ENCODE measurements around the gene DRAP1. TPM values are rescaled to one million over a fixed set of nuclear protein-coding genes. Genes with fewer than 3 reads are reported as not detected.
A peak's percentile ranks its signal among the peaks of the same experiment; 100 is the strongest.

Gene DRAP1
- polyA plus RNA-seq, 2 of the 4 experiments (the other 2 are of a cell fraction) = 73.7 to 143 TPM

DNA sequence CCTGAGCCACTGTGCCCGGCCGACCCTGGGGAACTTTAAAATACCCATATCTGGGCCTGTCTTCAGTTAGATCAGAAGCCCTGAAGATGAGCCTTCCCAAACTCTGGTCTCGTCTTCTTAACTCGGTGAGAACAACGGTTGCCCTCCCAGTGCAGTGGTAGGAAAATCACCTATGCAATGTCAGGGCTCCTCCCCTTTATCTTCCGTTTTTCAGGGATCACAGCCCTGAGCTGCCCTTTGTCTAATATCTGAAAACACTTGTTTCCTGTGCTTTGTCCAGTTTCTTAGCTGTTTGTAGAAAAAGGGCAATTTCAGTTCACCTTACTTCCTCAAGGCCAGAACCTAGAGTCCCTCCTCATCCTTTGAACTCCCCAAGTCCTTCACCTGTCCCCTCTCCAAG, 9.4 kb downstream of the DRAP1 start:
- ChIA-PET CTCF (interaction anchor here (0.9 to 1.4 kb wide), 3 partner anchors 16 to 149 kb away, joined by 3 to 4 read pairs (median 3); no protein-coding TSS in a partner anchor), POLR2A (no interaction called here)
- Histone ChIP-seq H3K4me1 (peaks cover 9% of the 10 kb centered on the region; the same call in 1 of the 3 replicates), H3K27ac (no peak overlapping the region), H3K4me3 (no peak overlapping the region), H3K9me3 (no peaks in the 10 kb centered on the region), H3K4me2 (no peak overlapping the region)
- 89% methylated on average over 6 of the region's 6 CpGs for WGBS (ENCODE audit: missing lambda C conversion rate)
- ATAC-seq (no peak), DNase-seq (ENCODE audit: low read depth in 1 of 2, low spot score in 1 of 2) (no peak), FAIRE-seq (no peak)
- no peak for TF ChIP-seq JUNB (IDR thresholded peaks at IDR 0.05)
- no peak for TF ChIP-seq NFE2L2 (conservative IDR thresholded peaks at IDR 0.05; ENCODE audit: low read length)
- TF ChIP-seq CBX8 (IDR thresholded peaks at IDR 0.05) = no peak
- TF ChIP-seq TFCP2L1 (CRISPR knock-in tag; IDR thresholded peaks at IDR 0.05) = no peak
- TF ChIP-seq RFX5 (IDR thresholded peaks at IDR 0.05) = no peak
- no peak for TF ChIP-seq ZSCAN20 (CRISPR knock-in tag; IDR thresholded peaks at IDR 0.05)
- TF ChIP-seq, protein P1, sequence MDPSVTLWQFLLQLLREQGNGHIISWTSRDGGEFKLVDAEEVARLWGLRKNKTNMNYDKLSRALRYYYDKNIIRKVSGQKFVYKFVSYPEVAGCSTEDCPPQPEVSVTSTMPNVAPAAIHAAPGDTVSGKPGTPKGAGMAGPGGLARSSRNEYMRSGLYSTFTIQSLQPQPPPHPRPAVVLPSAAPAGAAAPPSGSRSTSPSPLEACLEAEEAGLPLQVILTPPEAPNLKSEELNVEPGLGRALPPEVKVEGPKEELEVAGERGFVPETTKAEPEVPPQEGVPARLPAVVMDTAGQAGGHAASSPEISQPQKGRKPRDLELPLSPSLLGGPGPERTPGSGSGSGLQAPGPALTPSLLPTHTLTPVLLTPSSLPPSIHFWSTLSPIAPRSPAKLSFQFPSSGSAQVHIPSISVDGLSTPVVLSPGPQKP (IDR thresholded peaks at IDR 0.05; ENCODE audit: low read depth, low read length) = no peak
- TF ChIP-seq CEBPB (IDR thresholded peaks at IDR 0.05) = no peak
- no peak for TF ChIP-seq ZFP36 (IDR thresholded peaks at IDR 0.05; ENCODE audit: borderline replicate concordance, partially characterized antibody)
- TF ChIP-seq ESRRA (IDR thresholded peaks at IDR 0.05; ENCODE audit: borderline replicate concordance, low read length) = no peak
- TF ChIP-seq SMC3 (IDR thresholded peaks at IDR 0.05) = no peak
- TF ChIP-seq CBX2 (IDR thresholded peaks at IDR 0.05; ENCODE audit: borderline replicate concordance, low read depth) = no peak
- no peak for TF ChIP-seq RAD21 (conservative IDR thresholded peaks at IDR 0.05 in 1 of 2, IDR thresholded peaks at IDR 0.05 in 1 of 2)
- no peak for TF ChIP-seq BCL3 (IDR thresholded peaks at IDR 0.05)
- TF ChIP-seq HMGXB4 (CRISPR knock-in tag; IDR thresholded peaks at IDR 0.05; ENCODE audit: borderline replicate concordance) = no peak

DNA sequence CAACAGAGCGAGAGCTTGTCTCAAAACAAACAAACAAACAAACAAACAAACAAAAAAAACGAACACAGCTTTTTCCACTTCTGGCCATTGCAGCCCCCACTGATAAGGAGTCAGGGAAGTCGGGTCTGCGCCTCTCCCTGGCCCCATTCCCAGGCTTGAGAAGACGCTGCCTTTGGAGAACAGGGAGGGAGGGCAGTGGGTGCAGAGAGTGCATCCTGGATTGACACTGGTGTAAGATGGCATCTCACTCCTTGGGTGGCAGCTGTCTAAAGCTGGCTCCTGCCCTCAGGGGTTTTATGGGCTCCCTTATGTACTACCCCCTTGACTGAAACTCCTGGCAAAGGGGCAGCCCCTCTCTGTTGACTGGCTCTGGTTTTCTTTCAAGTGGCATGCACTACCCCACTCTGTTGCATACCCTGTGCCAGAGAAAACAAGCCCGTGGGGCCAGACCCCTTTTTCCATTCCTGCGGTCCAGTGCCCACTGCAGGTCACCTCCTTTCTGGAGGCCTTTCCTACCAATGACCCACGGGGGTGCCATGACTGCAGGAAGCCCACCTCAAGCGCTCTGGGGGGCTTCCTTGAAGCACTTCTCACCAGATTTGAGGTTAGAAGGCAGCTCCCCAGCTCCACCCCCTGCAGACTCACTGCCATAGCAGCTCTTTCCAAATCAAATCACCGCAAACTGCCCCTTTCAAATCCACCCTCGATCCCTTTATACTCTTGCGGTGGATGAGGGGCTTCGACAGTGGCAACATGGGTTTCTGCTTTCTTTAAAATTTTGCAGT, 12.7 kb downstream of the DRAP1 start:
- no peak overlapping the region for H3K4me3 ChIP-seq
- ChIA-PET POLR2A (interaction anchor here (0.6 kb wide), 1 partner anchor 86 kb away, joined by 4 read pairs; no protein-coding TSS in a partner anchor), CTCF (interaction anchor here (0.8 to 2.6 kb wide), 12 partner anchors 9 to 221 kb away, joined by 3 to 15 read pairs (median 4); partner anchors contain the start of genes CCDC85B, FIBP and MUS81)
- peak overlapping the region; percentile 58; the same call in 1 of the 3 replicates for H3K4me2 ChIP-seq
- peaks cover 9% of the 10 kb centered on the region; the same call in 1 of the 3 replicates for H3K4me1 ChIP-seq
- no peak overlapping the region; a peak in 1 of 6 replicates for H3K27ac ChIP-seq
- no peak for FAIRE-seq
- DNase-seq (ENCODE audit: low read depth in 1 of 2, low spot score in 1 of 2) = no peak
- 73% methylated on average over 13 of the region's 13 CpGs for WGBS (ENCODE audit: missing lambda C conversion rate)
- ATAC-seq = peak; percentile 53 to 55
- TF ChIP-seq E2F6 (IDR thresholded peaks at IDR 0.05; ENCODE audit: borderline replicate concordance, low read depth) (0 out of 2 replicates have a peak, but pooled peaks have one; percentile 10), BHLHE40 (IDR thresholded peaks at IDR 0.05; ENCODE audit: low read depth, low read length) (no peak)
- no peaks in the 10 kb centered on the region for H3K9me3 ChIP-seq

Measured in A549 (cell line).